Left hindlimb (tissue), 1 donor: ENCODE results near the gene FLRT2.

Experiments
- DNase-seq: peaks from one replicate; pipeline ENCODE4 v3.0.0-alpha.2; 2018

The FLRT2 gene

DNA sequence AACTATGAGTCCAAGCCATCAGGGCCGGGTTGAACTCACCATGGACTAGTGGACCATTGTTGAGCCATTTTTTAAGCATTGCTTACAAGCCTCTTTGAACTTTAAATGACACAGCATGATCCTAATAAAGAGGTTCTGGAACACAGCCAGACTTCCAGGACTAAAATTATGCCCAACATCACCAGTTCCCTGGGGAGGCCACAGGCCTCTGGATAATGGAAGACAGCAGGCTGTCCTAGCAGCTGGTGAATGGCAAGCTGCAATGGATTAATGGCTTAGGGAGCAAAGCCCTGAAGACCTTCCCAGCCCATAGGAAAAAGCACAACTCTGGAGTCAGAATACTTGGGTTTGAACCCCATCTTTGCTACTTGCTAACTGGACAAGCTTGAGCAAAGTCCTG lies 71.3 kb downstream of the FLRT2 start:
- no peak for DNase-seq

DNA sequence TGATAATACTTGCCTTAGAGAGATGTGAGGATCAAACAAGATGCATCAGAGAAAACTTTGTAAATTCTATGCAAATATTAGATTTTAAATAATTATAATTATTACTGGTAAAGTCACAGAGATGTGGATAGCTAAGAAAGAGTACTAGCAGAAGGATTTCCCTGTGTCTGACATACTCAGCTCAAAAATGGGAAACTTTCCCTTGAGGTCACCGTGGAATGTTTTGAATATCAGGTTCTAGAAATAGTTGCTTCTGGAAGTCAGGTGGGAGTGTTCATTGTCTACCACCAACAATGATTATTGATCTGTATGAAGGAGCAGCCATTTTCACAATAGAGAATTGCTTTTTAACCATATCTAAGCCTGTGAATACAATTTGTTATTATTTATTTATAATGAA lies 71.7 kb downstream of the FLRT2 start:
- DNase-seq = no peak

DNA sequence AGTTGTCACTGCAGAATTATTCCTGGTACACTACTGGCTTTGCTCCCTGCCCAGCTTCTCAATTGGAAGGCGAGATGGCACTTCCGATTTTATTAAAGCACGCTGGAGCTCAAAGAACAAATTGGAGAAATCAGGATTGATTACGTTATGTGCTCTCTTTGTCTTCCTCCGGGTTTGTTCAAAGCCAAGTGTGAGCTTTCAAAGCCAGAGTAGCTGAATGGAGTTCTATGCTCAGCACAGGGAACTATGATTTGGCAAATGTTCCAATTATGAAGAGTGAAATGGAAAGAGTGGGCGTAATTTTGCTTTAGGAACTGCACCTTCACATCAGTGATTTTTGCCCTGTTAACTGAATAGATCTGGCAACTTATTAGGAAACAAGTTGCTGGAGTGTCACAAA lies 72.4 kb downstream of the FLRT2 start:
- no peak for DNase-seq

DNA sequence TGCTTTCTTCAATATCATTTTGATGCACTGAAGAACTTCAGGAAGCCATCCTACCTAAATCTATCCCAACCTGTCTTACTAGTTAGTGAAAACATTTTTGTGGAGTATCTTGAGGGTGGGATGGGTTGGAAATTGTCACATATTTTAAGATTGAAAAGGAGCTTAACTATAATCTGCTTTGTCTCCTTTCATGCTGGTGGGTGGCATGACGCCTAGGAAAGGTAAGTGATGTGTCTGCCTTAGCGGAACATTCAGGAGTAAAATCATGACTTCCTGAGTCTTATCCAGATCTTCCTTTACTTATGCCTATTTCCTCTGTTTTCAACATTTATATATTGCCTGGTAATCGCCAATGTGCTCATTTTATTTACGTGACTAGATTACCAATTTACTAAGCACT lies 74.1 kb downstream of the FLRT2 start:
- DNase-seq = no peak

DNA sequence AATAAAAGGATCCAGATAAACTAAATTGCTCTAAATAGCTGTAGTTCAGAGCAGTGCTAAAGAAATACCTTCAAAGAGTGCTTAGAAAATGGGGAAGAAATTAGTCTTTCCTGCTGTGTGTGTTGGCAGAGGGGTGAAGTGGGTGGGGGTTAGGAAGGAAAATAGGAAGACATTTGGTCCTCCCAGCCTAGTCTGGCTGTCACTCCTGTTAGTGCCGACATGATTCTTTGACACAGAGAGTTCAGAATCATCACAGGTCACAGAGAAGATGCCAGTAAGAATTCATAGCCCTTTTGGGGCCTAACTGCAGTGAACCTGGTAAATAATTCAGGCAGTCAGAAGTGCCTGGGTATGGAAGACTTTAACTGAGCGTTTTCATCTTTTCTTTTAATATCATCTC lies 74.8 kb downstream of the FLRT2 start:
- DNase-seq = no peak

DNA sequence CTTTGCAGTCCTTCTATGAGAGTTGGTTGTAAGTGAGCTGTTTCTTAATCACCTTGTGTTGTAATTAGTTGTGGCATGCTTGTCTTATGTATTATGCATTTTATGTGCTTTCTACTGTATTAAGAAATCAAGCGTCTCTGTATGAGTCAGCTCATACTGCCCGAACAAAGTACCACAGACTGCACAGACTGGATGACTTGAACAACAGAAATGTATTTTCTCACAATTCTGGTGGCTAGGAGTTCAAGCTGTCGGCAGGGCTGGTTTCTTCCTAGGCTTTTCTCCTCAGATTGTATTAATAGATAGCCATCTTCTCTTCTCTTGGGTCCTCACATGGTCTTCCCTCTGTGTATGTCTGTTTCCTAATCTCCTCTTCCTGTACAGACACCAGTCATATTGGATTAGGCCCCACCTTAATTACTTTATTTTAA lies 77.7 kb downstream of the FLRT2 start:
- DNase-seq = no peak

DNA sequence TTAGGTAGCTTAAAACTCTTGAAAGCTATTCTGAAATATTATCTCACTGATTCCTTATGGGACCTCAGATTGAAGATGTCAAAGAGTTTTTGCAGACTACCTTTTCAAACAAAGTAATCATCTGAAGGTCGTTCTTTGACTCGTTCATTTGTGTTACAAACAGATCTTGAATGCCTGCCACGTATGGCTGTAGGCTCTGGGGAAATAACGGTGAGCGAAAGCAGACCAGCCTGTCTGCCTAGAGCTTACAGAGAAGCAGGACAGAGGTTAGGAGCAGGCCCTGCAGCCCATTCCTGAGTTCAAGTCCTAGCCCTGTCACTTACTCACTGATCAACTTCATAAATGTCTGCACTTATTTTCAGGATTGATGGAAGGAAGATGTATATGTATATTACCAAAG lies 83.6 kb downstream of the FLRT2 start:
- DNase-seq = no peak

DNA sequence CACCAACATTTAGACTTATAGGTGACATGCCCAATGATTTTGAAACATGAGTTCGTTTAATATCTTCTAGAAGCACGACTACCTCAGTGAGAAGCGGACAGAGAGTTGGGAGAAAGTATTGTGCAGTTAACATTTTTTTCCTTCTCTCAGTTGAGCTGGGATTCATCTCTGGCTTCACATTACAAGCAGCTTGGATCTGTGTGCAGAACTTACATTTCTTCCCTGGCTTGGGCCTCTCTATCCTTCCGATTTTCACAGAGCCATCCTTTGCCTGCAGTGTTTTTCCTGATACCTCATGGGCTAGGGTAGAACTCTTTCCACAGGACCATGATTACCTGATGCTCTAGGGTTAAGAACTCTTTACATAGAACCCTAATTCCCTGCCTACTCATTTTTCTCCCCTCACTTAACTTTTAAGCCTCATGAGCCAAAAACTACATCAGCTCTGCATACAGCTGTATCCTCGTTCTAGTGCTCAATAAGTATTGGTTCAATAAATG lies 86.5 kb downstream of the FLRT2 start:
- no peak for DNase-seq

DNA sequence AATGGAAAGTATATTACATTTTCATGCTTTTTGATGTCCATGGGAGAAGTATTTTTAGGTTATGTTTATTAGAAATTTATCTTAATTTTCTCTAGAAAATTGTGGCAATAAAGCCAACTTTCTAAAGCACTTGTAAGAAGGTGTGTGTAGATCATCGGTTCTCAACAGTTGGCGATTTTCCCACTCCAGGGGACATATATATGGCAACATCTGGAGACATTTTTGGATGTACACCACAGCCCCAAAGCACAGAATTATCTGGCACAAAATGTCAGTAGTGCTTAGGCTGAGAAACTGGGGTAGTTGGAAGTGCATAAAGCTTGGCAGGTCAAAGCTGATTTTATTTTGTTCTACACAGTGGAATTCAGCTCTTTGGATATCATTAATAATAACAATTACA lies 86.9 kb downstream of the FLRT2 start:
- DNase-seq = no peak

DNA sequence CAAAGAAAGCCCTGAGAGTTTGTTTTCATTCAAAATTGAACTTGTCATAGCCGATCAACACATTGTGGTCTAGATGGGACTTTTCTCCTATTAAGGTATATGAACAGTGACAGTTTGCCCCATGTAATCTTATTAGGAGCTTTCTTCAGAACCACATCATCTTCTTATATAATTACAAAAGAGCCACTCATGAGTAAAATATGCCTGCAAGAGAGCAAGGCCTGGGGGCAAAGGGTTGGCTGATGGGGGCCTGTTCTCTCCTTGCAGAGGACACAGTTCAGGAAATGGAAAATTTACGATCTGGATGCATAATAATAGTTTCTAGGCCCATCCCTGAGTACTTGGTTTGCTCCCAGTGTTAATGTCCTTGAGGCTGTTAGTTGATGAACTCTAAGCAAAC lies 87.8 kb downstream of the FLRT2 start:
- no peak for DNase-seq

DNA sequence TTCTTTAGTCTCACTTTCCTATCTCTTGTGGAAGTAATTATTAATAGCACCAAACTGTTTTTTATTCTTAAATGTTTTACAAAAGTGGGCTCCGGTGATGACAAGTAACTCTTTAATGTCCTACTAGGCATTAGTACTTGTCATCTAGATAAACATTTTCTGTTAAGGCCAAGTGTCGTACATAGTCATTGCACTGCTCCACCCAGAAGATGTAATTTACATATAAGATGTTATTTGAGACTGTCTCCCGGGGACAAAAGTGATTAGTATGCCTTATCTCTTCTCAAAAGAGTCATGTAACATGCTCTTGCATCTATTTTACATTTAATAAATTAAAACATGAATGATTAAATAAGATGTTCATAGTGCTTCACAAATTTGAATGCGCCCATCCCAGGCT lies 88.4 kb downstream of the FLRT2 start:
- no peak for DNase-seq

DNA sequence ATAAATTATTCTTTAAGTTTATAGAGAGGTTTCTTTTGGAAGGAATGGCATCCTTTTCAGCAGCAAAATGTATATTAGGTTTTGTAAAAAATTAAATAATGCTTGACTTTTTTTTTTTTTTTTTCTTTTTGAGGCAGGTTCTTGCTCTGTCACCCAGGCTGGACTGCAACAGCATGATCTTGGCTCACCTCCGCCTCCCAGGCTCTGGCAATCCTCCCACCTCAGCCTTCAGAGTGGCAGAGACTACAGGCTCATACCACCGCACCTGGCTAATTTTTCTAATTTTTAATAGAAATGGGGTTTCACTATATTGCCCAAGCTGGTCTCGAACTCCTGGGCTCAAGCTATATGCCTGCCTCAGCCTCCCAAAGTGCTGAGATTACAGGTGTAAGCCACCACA lies 89.0 kb downstream of the FLRT2 start:
- DNase-seq = no peak

DNA sequence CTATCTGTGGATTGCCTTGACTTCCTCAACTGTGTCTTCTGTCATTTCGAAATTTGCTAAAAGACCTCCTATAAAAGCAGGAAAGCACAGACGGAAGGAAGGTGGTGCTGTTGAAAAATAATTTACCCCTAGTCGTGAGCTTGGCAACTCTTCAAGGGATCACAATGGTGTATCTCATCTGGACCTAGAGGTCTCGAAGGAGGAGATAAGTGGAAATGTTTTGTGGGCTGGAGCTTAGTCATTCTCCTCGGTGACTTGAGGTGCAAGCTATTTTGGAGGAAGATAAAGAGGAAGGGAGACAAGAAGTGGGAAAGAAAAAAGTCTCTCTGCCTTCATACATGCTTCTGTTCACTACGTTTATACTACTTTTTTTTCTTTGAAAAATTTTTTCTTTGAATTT lies 89.9 kb downstream of the FLRT2 start:
- DNase-seq = no peak

DNA sequence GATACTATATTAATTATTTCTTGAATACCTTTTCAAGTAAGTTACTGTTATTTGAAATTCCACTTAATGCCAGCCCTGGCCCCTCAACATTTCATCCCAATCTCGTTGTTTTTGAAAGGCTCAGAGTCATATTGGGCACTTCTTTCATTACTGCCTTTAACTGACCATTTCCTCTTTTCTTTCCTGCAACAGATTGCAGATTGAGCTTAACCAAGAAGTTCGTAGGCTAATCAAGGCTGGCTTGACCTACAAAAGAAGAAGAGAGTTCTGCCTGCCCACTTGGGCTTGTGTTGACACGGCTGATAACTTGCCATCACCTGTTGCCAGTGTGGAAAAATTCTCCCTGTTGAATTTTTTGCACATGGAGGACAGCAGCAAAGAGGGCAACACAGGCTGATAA lies 91.0 kb downstream of the FLRT2 start:
- DNase-seq = no peak

DNA sequence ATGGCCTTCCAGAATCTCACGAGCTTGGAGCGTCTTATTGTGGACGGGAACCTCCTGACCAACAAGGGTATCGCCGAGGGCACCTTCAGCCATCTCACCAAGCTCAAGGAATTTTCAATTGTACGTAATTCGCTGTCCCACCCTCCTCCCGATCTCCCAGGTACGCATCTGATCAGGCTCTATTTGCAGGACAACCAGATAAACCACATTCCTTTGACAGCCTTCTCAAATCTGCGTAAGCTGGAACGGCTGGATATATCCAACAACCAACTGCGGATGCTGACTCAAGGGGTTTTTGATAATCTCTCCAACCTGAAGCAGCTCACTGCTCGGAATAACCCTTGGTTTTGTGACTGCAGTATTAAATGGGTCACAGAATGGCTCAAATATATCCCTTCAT lies 92.2 kb downstream of the FLRT2 start:
- no peak for DNase-seq

DNA sequence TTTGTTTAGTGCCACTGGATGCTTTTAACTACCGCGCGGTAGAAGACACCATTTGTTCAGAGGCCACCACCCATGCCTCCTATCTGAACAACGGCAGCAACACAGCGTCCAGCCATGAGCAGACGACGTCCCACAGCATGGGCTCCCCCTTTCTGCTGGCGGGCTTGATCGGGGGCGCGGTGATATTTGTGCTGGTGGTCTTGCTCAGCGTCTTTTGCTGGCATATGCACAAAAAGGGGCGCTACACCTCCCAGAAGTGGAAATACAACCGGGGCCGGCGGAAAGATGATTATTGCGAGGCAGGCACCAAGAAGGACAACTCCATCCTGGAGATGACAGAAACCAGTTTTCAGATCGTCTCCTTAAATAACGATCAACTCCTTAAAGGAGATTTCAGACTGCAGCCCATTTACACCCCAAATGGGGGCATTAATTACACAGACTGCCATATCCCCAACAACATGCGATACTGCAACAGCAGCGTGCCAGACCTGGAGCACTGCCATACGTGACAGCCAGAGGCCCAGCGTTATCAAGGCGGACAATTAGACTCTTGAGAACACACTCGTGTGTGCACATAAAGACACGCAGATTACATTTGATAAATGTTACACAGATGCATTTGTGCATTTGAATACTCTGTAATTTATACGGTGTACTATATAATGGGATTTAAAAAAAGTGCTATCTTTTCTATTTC lies 93.2 kb downstream of the FLRT2 start:
- no peak for DNase-seq

DNA sequence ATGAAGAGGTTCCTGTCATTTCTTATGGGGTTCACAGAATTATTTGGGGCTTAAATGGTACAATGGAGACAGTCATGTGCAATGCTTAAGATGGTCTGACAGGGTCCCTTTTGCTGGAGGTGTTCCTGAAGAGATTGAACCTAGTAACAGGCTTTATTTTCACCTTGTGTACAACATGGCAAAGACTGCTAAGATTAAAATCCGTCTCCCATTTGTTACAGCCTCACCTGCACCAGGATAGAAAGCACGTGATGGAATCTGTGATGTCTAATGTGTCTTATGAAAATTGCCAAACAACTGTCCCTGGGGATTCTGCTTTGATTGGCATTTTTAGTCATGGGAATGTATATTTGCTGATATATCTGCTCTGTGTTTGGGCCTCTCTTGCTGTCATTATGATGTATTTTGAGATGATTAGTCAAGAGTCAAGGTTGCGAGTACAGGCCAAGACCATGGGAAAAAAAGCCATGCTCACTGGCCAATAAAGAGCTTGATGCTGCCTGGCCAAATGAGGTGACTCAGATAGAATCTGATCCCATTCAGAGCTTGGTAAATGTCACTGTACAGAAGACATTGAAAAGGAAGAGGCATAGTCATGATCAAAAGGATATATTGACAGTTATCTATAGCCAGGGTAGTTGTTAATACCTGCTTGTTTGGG lies 96.1 kb downstream of the FLRT2 start:
- no peak for DNase-seq

DNA sequence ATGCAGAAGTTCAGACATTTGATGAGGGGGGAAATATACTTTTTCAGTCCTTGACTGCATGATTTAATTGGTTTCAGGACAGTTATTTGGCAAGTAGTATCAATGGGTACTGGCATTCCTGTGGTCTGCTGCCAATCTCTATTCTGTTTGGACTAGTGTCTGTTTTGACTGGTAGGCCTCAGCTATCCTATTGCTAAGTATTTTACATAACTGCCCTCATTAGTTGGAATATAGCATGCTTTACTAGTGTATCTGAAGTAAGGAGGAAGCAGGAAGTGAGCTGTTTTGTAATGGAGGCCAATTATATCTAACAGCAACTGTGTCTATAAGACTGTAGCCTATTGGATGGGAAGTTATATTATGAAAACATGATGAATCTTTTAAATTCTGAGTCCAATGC lies 104.3 kb downstream of the FLRT2 start:
- no peak for DNase-seq

DNA sequence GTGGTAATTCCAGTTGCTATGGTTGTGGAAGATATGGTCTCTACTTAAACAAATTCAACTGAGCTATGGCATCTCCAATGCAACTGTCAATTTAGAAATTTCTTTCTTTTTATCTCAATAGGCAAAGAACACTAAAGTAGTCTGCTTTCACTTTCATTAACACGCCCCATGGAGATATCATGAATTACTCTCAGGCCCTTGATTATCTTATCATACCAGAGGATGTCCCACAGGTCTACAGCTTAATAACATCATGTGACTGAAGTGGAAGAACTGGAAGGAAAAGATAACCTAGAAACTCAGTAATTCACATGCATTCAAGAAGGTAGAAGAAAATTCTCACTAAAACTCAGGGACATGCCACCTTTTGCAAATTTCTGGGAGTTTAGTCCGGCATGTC lies 114.3 kb downstream of the FLRT2 start:
- no peak for DNase-seq

DNA sequence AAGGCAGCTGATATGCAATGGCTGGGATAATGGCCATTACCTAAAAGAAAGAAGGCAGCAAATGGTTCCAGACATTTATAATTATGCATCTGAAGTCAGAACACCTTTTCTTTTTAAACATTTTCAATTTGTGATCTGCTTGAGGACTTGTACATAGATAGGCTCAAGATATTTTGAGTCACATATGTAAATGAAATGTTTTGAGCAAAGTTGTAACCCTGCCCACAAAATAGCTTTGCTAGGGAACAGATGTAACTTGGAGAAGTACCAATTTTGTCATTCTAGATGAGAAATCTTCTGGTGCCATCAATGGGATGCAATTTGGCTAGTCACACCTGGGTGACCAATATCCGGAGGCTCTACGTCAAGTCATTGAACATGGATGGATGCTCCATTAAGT lies 123.1 kb downstream of the FLRT2 start:
- DNase-seq = no peak

DNA sequence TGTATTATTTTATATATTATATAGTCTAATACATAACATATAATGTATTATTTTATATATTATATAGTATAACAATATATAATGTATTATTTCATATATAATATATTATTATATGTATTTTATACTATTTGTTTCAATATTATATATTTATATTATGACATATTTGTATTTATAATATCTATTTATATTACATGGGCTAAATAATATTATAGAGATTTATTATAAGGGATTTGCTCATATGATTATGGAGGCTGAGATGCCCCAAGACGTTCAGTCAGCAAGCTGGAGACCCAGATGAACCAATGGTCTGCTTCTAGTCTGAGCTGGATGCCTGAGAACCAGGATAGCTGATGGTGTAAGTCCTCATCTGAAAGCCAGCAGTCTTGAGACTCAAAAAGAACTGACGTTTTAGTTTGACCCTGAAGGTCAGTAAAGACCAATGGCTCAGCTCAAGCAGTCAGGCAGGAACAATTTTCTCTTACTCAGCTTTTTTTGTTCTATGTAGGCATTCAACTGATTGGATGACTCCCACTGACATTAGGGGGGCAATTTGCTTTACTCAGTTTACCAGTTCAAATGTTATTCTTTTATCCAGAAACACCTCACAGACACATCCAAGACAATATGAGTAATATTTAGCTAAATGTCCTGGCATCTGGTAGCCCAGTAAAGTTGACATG lies 130.4 kb downstream of the FLRT2 start:
- DNase-seq = no peak

DNA sequence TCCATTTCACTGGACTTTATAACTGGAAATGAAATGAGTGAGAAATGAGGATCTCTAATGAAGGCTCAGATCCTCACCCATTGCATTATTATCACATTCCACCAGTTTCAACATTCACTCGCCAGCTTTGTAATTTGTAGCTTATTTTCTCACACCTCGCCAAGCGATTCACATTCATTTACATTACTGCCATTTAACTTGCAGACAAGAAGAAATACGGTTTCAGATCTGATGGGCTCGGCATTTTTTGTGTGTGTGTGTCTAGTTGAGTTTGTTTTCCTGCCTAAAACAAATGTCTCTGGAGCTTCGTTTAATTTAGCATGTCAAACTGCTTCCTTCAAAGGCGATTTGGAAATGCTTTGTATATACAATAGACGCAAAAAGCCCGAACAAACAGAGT lies 132.2 kb downstream of the FLRT2 start:
- DNase-seq = no peak

DNA sequence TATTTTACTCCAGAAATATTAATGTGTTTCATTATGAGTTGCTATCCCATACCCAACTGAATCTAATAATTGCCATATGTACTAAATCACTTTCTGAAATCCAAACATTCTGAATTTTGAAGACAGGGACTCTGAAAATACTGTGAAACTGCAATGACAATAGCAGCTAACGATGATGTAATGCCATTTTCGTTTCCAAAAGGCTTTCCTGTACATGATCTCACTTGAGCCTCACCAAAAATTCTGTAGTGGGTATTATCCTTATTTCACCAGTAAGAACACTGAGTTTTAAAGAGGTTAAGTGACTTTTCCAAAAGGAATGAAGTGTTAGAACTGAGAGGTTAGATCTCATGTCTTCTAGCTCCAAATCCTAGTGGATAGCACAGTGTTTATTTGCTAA lies 133.3 kb downstream of the FLRT2 start:
- no peak for DNase-seq

DNA sequence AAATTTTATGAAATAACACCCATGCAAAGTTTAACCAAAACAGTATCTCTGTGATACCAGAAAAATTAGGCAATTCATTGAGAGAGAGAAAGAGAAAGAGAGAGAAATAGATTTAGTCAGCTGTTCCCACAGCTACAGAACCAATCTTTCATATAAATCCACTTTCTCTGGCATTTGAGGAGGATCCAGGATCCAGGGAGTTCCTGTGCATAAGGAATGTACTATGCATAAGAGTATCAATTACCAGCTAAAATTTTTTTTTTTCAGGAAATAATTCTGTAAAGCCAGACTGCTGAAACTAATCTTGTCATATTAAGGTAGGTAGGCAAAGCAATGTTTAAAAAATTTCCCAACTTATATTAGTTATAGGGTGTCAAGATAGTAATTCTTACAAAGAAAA lies 133.7 kb downstream of the FLRT2 start:
- DNase-seq = no peak
